ENCODE measurements around the gene SNAPC4. TPM values are rescaled to one million over a fixed set of nuclear protein-coding genes. Genes with fewer than 3 reads are reported as not detected.

SNAPC4 gene
- total RNA-seq, 1 experiment from 2014 or later, result 29.7 TPM

DNA sequence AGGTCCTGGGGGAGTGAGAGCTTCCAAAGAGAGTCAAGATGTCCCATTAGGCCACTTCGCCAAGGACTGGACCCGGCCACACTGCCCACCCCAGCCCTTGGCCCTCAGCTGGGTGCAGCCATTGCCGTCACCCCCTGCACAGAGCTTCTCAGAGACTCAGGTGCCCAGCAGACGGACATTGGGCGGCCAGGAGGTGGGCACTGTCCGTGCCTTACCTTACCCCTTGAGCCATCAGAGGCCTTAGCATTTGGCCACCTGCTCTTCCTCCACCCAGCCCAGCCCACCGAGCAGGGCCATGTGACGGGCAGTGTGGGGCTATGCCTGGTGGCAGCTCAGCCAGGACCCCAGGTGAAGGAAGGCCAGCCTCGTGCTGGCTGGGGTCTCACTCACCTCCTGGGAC lies 33.1 kb downstream of the SNAPC4 start:
- Histone ChIP-seq H3K4me2 (ENCODE audit: insufficient read depth, insufficient read length, low read length) (no peak overlapping the region), H3K79me1 (ENCODE audit: insufficient read depth, low read depth, low read length, poor library complexity, severe bottlenecking) (no peaks in the 10 kb centered on the region), H3K27ac (ENCODE audit: insufficient read length, low read depth, low read length) (no peak overlapping the region), H3K23ac (ENCODE audit: insufficient read length, low read depth, low read length) (no peak overlapping the region), H3K14ac (ENCODE audit: insufficient read depth, low read length) (no peak overlapping the region; the same call in 1 of the 2 replicates), H2BK15ac (ENCODE audit: low read depth, low read length) (no peak overlapping the region), H3K27me3 (ENCODE audit: insufficient read depth, low read length) (no peaks in the 10 kb centered on the region), H3K4ac (ENCODE audit: low read depth, low read length) (no peak overlapping the region), H2AK5ac (ENCODE audit: insufficient read length, low read length) (no peak overlapping the region), H3K9ac (ENCODE audit: extremely low read depth, insufficient read length, low read length) (no peak overlapping the region), H2BK20ac (ENCODE audit: low read depth, low read length, poor library complexity, severe bottlenecking) (no peak overlapping the region), H3K56ac (ENCODE audit: insufficient read length, low read depth, low read length) (no peak overlapping the region), H2AFZ (ENCODE audit: low read length) (no peak overlapping the region), H4K20me1 (ENCODE audit: control insufficient read depth, insufficient read depth, insufficient read length) (no peaks in the 10 kb centered on the region), H3K9me3 (ENCODE audit: control insufficient read depth, low read depth, low read length) (no peaks in the 10 kb centered on the region), H3K4me1 (ENCODE audit: insufficient read depth, low read length) (no peaks in the 10 kb centered on the region), H3T11ph (ENCODE audit: low read length) (no peak overlapping the region), H4K8ac (replicated peaks; ENCODE audit: insufficient read length, low read depth, low read length) (no peak overlapping the region), H4K5ac (ENCODE audit: insufficient read length, low read depth, low read length) (no peak overlapping the region), H2BK5ac (ENCODE audit: insufficient read length, low read length) (no peak overlapping the region), H3K23me2 (ENCODE audit: insufficient read length, low read depth, low read length, poor library complexity, severe bottlenecking) (no peaks in the 10 kb centered on the region), H4K91ac (ENCODE audit: insufficient read length, low read depth, low read length) (no peak overlapping the region), H2BK120ac (ENCODE audit: low read depth, low read length, poor library complexity, severe bottlenecking) (no peak overlapping the region), H3K18ac (ENCODE audit: insufficient read length, low read depth, low read length) (no peak overlapping the region), H2BK12ac (ENCODE audit: insufficient read length, low read depth, low read length) (no peak overlapping the region), H3K79me2 (ENCODE audit: insufficient read depth, low read length) (no peaks in the 10 kb centered on the region)
- Mint-ChIP-seq H3K4me3 (no peak overlapping the region), H3K27me3 (ENCODE audit: low read depth) (peaks cover 1% of the 10 kb centered on the region; the same call in 1 of the 2 replicates), H3K4me1 (peaks cover 3 to 5% of the 10 kb centered on the region in 2 experiments; a peak in 1 of 4 replicates), H3K9me3 (no peaks in the 10 kb centered on the region), H3K36me3 (ENCODE audit: insufficient read depth in 1 of 3, low read depth in 3 of 3) (peaks cover 0 to 10% (median 0%) of the 10 kb centered on the region in 3 experiments; a peak in 3 of 7 replicates), H3K27ac (no peak overlapping the region; a peak in 1 of 7 replicates)
- WGBS (ENCODE audit: extremely low coverage, insufficient read length, low lambda C conversion rate), result no CpG with 5 or more reads among the region's 9 CpGs
- TF ChIP-seq, protein P1, sequence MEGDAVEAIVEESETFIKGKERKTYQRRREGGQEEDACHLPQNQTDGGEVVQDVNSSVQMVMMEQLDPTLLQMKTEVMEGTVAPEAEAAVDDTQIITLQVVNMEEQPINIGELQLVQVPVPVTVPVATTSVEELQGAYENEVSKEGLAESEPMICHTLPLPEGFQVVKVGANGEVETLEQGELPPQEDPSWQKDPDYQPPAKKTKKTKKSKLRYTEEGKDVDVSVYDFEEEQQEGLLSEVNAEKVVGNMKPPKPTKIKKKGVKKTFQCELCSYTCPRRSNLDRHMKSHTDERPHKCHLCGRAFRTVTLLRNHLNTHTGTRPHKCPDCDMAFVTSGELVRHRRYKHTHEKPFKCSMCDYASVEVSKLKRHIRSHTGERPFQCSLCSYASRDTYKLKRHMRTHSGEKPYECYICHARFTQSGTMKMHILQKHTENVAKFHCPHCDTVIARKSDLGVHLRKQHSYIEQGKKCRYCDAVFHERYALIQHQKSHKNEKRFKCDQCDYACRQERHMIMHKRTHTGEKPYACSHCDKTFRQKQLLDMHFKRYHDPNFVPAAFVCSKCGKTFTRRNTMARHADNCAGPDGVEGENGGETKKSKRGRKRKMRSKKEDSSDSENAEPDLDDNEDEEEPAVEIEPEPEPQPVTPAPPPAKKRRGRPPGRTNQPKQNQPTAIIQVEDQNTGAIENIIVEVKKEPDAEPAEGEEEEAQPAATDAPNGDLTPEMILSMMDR (conservative IDR thresholded peaks at IDR 0.05), result no peak
- DNase-seq, result no peak
